T-helper 17 cell (primary cell): ENCODE data around the gene HSPB3. TPM values are rescaled to one million over a fixed set of nuclear protein-coding genes. Genes with fewer than 3 reads are reported as not detected.
A peak's percentile ranks its signal among the peaks of the same experiment; 100 is the strongest.
"Not testable (repeated sequence)": the region's sequence is repeated elsewhere in the genome, so short reads cannot be mapped to it uniquely, and the experiment has no call there.

Source experiments
- ATAC-seq: fragments of 150-1000 bp; cut with Tn5 transposase; 2 replicates; pipeline ENCODE4 v1.10.0; 2021; ENCODE audit warnings: mild to moderate bottlenecking, moderate library complexity
- DNase-seq, 3 donors: peaks; one replicate each; pipeline versions ENCODE4 v3.0.0 to v3.0.0-alpha.2; 2020 to 2021
- H3K9me3 ChIP-seq: one replicate; pipeline ENCODE4 v1.7.0; 2013; ENCODE audit warnings: low read length, mild to moderate bottlenecking; ENCODE audit not compliant: control insufficient read depth, poor library complexity, severe bottlenecking
- H3K27ac Mint-ChIP-seq: one replicate; pipeline ENCODE4 v1.8.0; 2022; ENCODE audit warnings: mild to moderate bottlenecking, moderate library complexity, mixed read lengths
- H3K27me3 Mint-ChIP-seq: one replicate; pipeline ENCODE4 v1.8.0; 2022; ENCODE audit warnings: mixed read lengths
- H3K36me3 Mint-ChIP-seq: one replicate; pipeline ENCODE4 v1.8.0; 2022; ENCODE audit warnings: low read depth, mixed read lengths
- H3K4me1 Mint-ChIP-seq: one replicate; pipeline ENCODE4 v1.8.0; 2022; ENCODE audit warnings: mild to moderate bottlenecking, mixed read lengths
- H3K4me3 Mint-ChIP-seq: one replicate; pipeline ENCODE4 v1.8.0; 2022; ENCODE audit warnings: mild to moderate bottlenecking, moderate library complexity, mixed read lengths
- total RNA-seq, 4 donors: library from RNA in 2 of 4; stranded (reverse) in 2 of 4; gene quantifications; one replicate each; pipeline ENCODE4 v1.2.3 and lab custom pipeline; 2022 to 2026

HSPB3 gene
- total RNA-seq, 2 donors from 2014 or later: not detected

- ATAC-seq: no peak
- Mint-ChIP-seq H3K4me3 (no peak overlapping the region), H3K27ac (no peak overlapping the region), H3K4me1 (no peaks in the 10 kb centered on the region), H3K36me3 (peaks cover 4% of the 10 kb centered on the region), H3K27me3 (peaks cover 17% of the 10 kb centered on the region)
- DNase-seq: no peak
- H3K9me3 ChIP-seq: no peaks in the 10 kb centered on the region
Measured at GRCh38 chr5:54463713-54464112, 8.2 kb downstream of the HSPB3 start.

GRCh38 chr5:54469622-54470021, 14.1 kb downstream of the HSPB3 start:
- H3K4me1 Mint-ChIP-seq: peaks cover 11% of the 10 kb centered on the region
- no peak for ATAC-seq

GRCh38 chr5:54470128-54470527, 14.6 kb downstream of the HSPB3 start:
- H3K4me3 Mint-ChIP-seq: no peak overlapping the region
- H3K27me3 Mint-ChIP-seq: peaks cover 20% of the 10 kb centered on the region
- DNase-seq (no peak), ATAC-seq (no peak)
- H3K36me3 Mint-ChIP-seq: peaks cover 4% of the 10 kb centered on the region
- no peaks in the 10 kb centered on the region for H3K9me3 ChIP-seq
- H3K27ac Mint-ChIP-seq: no peak overlapping the region
- peaks cover 11% of the 10 kb centered on the region for H3K4me1 Mint-ChIP-seq

More at GRCh38 chr5:54469622-54470021, 14.1 kb downstream of the HSPB3 start:
- Mint-ChIP-seq H3K36me3 (peaks cover 4% of the 10 kb centered on the region), H3K27me3 (peaks cover 20% of the 10 kb centered on the region), H3K27ac (no peak overlapping the region), H3K4me3 (peak overlapping the region; percentile 73)
- DNase-seq: no peak
- no peaks in the 10 kb centered on the region for H3K9me3 ChIP-seq

GRCh38 chr5:54470677-54471076, 15.2 kb downstream of the HSPB3 start:
- Mint-ChIP-seq H3K27ac (no peak overlapping the region), H3K27me3 (peaks cover 20% of the 10 kb centered on the region), H3K4me3 (no peak overlapping the region), H3K4me1 (peaks cover 11% of the 10 kb centered on the region), H3K36me3 (peaks cover 4% of the 10 kb centered on the region)
- ATAC-seq (no peak), DNase-seq (no peak)
- no peaks in the 10 kb centered on the region for H3K9me3 ChIP-seq

- ATAC-seq (no peak), DNase-seq (no peak)
- Mint-ChIP-seq H3K27me3 (peaks cover 23% of the 10 kb centered on the region), H3K4me3 (no peak overlapping the region), H3K27ac (no peak overlapping the region), H3K4me1 (peaks cover 11% of the 10 kb centered on the region), H3K36me3 (peaks cover 3% of the 10 kb centered on the region)
- H3K9me3 ChIP-seq: no peaks in the 10 kb centered on the region
Measured at GRCh38 chr5:54471398-54471797, 15.9 kb downstream of the HSPB3 start.

- H3K4me1 Mint-ChIP-seq: peaks cover 4% of the 10 kb centered on the region
- no peaks in the 10 kb centered on the region for H3K9me3 ChIP-seq
- DNase-seq (no peak), ATAC-seq (no peak)
- peaks cover 36% of the 10 kb centered on the region for H3K27me3 Mint-ChIP-seq
- no peak overlapping the region for H3K27ac Mint-ChIP-seq
- no peak overlapping the region for H3K4me3 Mint-ChIP-seq
- no peaks in the 10 kb centered on the region for H3K36me3 Mint-ChIP-seq
Measured at GRCh38 chr5:54476682-54477081, 21.2 kb downstream of the HSPB3 start.

- H3K9me3 ChIP-seq: no peaks in the 10 kb centered on the region
- Mint-ChIP-seq H3K4me3 (no peak overlapping the region), H3K4me1 (peaks cover 2% of the 10 kb centered on the region), H3K27ac (no peak overlapping the region), H3K36me3 (no peaks in the 10 kb centered on the region), H3K27me3 (peaks cover 35% of the 10 kb centered on the region)
- ATAC-seq: no peak
- no peak for DNase-seq
Measured at GRCh38 chr5:54477941-54478478, 22.5 kb downstream of the HSPB3 start.

- Mint-ChIP-seq H3K4me1 (peaks cover 2% of the 10 kb centered on the region), H3K4me3 (no peak overlapping the region), H3K27me3 (peaks cover 40% of the 10 kb centered on the region), H3K36me3 (no peaks in the 10 kb centered on the region), H3K27ac (no peak overlapping the region)
- ATAC-seq (no peak), DNase-seq (no peak)
- no peaks in the 10 kb centered on the region for H3K9me3 ChIP-seq
Measured at GRCh38 chr5:54480296-54480695, 24.8 kb downstream of the HSPB3 start.

GRCh38 chr5:54484219-54484894, 28.9 kb downstream of the HSPB3 start:
- H3K36me3 Mint-ChIP-seq: no peaks in the 10 kb centered on the region
- H3K27me3 Mint-ChIP-seq: peaks cover 31% of the 10 kb centered on the region
- no peak for ATAC-seq
- H3K27ac Mint-ChIP-seq: no peak overlapping the region
- no peak overlapping the region for H3K4me3 Mint-ChIP-seq
- DNase-seq: no peak
- H3K4me1 Mint-ChIP-seq: peaks cover 2% of the 10 kb centered on the region
- no peaks in the 10 kb centered on the region for H3K9me3 ChIP-seq

- not testable (repeated sequence) for ATAC-seq, H3K27ac Mint-ChIP-seq
- H3K27me3 Mint-ChIP-seq: peaks cover 19% of the 10 kb centered on the region
Measured at GRCh38 chr5:54485659-54486058, 30.2 kb downstream of the HSPB3 start.

GRCh38 chr5:54489648-54489979, 34.1 kb downstream of the HSPB3 start:
- not testable (repeated sequence) for H3K9me3 ChIP-seq, DNase-seq, H3K36me3 Mint-ChIP-seq, H3K27ac Mint-ChIP-seq, H3K4me1 Mint-ChIP-seq, H3K4me3 Mint-ChIP-seq, ATAC-seq
- H3K27me3 Mint-ChIP-seq: peaks cover 12% of the 10 kb centered on the region

More at GRCh38 chr5:54485659-54486058, 30.2 kb downstream of the HSPB3 start:
- not testable (repeated sequence) for H3K9me3 ChIP-seq, H3K36me3 Mint-ChIP-seq, DNase-seq, H3K4me3 Mint-ChIP-seq, H3K4me1 Mint-ChIP-seq

- no peak for ATAC-seq
- peaks cover 3% of the 10 kb centered on the region for H3K36me3 Mint-ChIP-seq
- H3K4me3 Mint-ChIP-seq: no peak overlapping the region
- H3K27me3 Mint-ChIP-seq: peaks cover 20% of the 10 kb centered on the region
- no peak for DNase-seq
- H3K9me3 ChIP-seq: no peaks in the 10 kb centered on the region
- H3K27ac Mint-ChIP-seq: no peak overlapping the region
- H3K4me1 Mint-ChIP-seq: no peaks in the 10 kb centered on the region
Measured at GRCh38 chr5:54491326-54491725, 35.8 kb downstream of the HSPB3 start.

- DNase-seq (no peak), ATAC-seq (no peak)
- no peak overlapping the region for H3K4me3 Mint-ChIP-seq
- peaks cover 3% of the 10 kb centered on the region for H3K36me3 Mint-ChIP-seq
- no peaks in the 10 kb centered on the region for H3K9me3 ChIP-seq
- no peak overlapping the region for H3K27ac Mint-ChIP-seq
- peaks cover 21% of the 10 kb centered on the region for H3K27me3 Mint-ChIP-seq
- no peaks in the 10 kb centered on the region for H3K4me1 Mint-ChIP-seq
Measured at GRCh38 chr5:54492178-54492577, 36.7 kb downstream of the HSPB3 start.

- Mint-ChIP-seq H3K27ac (no peak overlapping the region), H3K4me3 (no peak overlapping the region), H3K27me3 (peaks cover 33% of the 10 kb centered on the region), H3K36me3 (peaks cover 3% of the 10 kb centered on the region), H3K4me1 (no peaks in the 10 kb centered on the region)
- ATAC-seq (no peak), DNase-seq (no peak)
- H3K9me3 ChIP-seq: no peaks in the 10 kb centered on the region
Measured at GRCh38 chr5:54495027-54495426, 39.5 kb downstream of the HSPB3 start.
